Stimulated activated CD8-positive, alpha-beta memory T cell treated with anti-CD3 and anti-CD28 coated beads, Interleukin-12 subunit alpha, Interleukin-12 subunit beta, amount 100 ng/mL, for 4 hours (primary cell): ENCODE data around the gene TICAM2.
"Not testable (repeated sequence)": the region's sequence is repeated elsewhere in the genome, so short reads cannot be mapped to it uniquely, and the experiment has no call there.

Experiments used
- DNase-seq: peaks from one replicate; pipeline ENCODE4 v3.0.0-alpha.2; 2020; ENCODE audit warnings: low read depth

Gene TICAM2

GRCh38 chr5:115601701-115602590 is at the start of gene TICAM2:
Gene TICAM2 (minus strand): TSS chr5:115602479. CDS start chr5:115581256, 21,223 bp downstream.
- peak; percentile 33 for DNase-seq

DNA sequence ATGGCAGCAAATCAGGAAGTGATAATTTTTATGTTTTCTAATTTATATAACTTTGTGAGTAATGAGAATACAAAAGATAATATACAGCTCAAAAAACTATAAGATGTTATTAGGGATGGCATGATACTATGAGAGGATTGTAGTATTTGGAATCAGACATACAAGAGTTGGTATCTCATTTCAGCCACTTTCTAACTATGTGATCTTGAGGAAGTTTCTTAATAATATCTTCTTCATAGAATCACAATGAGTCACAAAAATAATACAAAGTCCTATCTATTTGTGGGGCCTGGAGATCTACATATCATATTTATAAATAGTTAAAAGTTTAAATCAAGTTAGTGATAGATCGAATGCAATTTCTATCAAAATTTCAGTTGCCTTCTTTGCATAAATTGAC is 47.3 kb upstream of the TICAM2 start:
- no peak for DNase-seq

GRCh38 chr5:115648056-115648455 is 45.8 kb upstream of the TICAM2 start:
- DNase-seq: no peak

DNA sequence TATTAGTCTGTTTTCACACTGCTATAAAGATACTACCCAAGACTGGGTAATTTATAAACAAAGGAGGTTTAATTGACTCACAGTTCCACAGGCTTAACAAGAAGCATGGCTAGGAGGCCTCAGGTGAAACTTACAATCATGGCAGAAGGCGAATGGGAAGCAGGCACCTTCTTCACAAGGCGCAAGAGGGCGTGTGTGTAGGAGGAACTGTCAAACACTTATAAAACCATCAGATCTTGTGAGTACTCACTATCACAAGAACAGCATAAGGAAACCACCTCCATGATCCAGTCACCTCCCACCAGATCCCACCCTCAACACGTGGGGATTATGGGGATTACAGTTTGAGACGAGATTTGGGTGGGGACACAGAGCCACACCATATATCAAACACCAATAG is 43.1 kb upstream of the TICAM2 start:
- not testable (repeated sequence) for DNase-seq

- no peak for DNase-seq
Measured at GRCh38 chr5:115644046-115644445, 41.8 kb upstream of the TICAM2 start.

GRCh38 chr5:115641948-115642347 is 39.7 kb upstream of the TICAM2 start:
- no peak for DNase-seq

DNA sequence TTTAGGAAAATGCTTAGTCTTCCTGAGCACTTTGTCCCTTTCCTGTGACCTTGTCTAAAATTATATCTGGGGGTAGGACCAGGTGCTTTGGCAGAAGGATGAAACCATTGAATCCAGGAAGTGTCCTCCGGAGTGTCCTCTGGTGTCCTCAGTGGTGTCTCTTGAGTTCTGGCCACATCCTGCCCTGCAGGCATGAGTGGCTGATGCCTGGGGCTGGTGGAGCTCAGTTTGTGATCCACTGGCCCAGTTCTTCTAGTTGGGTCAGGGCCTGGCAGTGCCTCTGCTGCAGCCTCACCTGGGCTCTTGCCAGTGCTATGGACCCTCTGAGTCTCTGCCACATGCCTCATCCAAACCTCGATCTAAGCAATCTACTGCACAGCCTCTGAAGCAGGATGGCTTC is 38.0 kb upstream of the TICAM2 start:
- no peak for DNase-seq

DNA sequence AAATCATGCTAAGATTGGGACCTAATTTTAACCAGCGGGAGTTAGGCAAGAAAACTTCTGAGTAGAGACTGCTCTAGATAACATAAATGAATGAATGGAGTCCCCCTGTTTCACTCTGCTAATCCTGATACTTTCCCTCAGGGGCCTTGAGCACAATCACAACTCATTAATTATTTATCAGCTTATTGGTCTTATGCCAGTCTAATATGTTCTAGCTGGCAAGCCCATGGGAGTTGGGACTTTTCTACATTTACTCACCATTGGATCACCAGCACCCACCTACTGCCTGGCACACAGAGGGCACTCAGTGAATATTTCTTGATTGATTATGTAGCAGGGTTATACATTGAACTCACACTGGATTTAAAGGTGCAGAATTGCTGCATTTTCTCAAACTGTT is 37.1 kb upstream of the TICAM2 start:
- DNase-seq: no peak

DNA sequence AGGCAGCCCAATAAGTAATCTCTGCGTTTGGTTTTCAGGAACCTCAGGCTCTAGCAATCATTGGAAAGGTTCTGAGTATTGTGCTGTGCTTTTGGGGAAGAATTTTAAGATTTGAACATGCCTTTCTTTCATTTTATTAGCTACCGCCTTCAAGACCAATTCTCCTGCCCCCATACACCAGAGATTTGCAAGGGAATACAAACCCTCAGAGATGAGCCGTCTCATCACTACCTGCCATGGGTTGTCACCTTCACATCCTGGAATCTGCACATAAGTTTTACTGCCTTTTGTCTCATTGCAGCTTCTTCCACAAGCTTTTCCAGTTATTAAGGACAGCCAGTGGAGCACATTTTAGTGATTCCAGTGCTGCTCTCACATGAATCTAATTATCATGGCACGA is 35.2 kb upstream of the TICAM2 start:
- no peak for DNase-seq

- no peak for DNase-seq
Measured at GRCh38 chr5:115636008-115636407, 33.7 kb upstream of the TICAM2 start.

GRCh38 chr5:115634343-115635132 is 32.3 kb upstream of the TICAM2 start:
- peak; percentile 53 for DNase-seq

DNA sequence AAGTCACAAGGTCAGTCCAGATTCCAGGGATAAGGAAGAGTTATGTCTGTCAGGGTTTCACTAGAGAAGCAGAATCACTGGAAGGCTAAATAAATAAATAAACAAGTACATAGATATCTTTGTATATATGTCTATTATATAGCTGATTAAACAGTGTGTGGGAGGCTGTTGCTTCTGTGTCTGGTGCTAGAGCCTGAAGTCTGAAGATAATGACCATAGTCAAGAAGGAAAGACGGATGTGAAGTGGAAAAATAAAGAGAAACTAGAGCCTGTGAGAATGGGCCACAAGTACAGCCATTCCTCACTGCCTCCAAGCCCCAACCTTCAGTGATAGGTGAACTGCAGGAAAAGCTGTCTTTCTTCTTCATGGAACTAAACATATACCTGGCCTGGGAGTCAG is 27.6 kb upstream of the TICAM2 start:
- DNase-seq: no peak

DNA sequence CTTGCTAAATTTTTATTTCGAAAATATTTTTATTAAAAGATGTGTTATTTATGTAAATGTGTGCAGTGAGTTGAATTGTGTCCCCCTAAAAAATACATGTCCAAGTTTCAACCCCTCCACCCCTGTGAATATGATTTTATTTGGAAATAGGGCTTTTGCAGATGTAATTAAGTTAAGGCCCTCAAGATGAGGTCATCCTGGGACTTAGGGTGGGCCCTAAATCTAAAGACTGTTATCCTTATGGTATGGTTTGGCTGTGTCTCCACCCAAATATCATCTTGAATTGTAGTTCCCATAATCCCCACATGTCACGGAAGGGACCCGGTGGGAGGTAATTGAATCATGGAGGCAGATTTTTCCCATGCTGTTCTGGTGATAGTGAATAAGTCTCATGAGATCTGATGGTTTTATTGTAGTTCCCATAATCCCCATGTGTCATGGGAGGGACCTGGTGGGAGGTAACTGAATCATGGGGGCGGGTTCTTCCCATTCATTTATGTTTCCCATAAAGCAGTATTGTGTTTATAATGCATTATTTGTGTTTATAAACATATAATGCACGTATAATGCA is 25.1 kb upstream of the TICAM2 start:
- no peak for DNase-seq

GRCh38 chr5:115626445-115626823 is 24.2 kb upstream of the TICAM2 start:
- DNase-seq: no peak

DNA sequence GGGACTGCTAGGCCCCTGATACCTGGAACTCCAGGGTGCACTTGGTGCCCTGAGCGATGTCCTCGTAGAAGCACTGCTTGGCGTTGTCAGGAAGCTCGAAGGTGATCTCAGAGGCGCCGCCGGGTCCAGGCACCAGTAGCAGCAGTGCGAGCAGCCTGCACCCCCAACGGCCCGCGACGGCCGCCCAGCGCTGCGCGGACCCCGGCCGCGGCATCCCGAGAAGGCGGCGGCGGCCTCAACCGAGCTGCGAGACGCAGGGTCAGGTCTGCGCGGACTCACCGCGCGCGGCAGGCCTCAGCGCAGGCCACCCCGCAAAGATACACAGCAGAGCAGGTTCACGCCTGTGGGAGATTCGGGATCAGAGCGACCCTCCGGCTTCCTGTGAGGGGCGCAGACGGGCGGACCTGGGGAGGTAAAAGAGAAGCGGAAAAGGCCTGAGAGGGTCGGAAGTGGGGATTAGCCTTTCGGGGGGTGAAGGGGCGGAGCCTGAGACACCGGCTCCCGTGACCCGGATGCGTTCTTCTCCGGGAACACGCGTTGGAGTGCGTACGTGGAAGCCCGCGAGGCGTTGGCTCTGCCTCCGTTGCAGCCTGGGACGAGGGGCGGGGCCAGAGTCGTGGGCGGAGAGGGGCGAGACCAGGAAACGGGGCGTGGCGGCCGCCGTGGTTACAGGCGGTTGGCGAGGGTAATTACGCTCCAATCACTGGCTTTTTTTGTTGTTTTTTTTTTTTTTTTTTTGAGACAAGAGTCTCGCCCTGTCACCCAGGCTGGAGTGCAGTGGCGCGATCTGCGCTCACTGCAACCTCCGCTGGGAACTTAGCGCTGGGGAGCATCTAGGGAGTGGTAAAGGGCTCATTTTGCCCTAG is 23.5 kb upstream of the TICAM2 start, which contains the start of gene TMED7:
TMED7 (minus strand) TSS at position 458 of the 866 bp plus-strand sequence; CDS start at position 214, 244 bp downstream.
- peak; percentile 100 for DNase-seq

DNA sequence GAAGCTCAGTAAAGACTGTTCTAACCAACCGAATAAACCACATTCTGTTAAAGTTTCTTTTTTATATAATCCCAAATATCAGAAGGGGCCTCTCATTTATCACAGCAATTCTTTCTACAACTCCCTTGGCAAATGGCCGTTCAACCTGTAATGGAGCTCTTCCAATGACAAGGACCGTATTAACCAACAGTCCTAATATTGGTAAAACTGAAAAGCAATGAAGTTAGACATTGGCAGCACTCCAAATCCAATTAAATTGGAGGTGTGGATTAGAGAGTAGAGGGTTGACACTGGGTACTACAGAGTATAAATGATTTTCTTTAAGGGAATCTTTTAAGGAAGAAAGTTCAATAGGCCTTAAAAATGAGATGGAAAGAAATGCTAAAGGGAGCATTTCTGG is 22.7 kb upstream of the TICAM2 start:
- no peak for DNase-seq

- no peak for DNase-seq
Measured at GRCh38 chr5:115623658-115624057, 21.4 kb upstream of the TICAM2 start.

DNA sequence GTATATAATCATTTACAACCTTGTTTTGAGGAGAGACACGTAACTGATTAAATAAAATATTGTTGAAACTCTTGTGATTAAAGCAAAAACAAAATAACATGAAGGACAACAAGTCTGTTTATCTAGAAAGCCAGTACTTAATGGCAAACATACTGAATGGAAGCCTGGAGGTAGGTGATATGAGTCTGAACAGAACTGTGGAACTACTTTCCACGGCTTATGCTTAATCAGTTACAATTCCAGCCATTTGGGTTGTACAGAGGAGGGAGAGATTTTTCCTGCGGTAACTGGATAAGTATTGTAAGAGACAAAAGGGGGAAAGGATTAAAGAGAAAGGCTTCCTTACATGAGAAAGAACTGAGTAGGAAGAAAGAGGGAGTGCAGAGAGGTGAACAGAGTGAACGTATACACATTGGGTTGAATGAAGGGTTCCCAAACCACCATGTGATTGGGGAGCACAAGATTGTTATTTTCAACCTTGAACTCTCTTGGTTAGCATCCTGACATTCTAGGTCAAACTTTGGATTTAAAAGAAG is 19.2 kb upstream of the TICAM2 start:
- no peak for DNase-seq

DNA sequence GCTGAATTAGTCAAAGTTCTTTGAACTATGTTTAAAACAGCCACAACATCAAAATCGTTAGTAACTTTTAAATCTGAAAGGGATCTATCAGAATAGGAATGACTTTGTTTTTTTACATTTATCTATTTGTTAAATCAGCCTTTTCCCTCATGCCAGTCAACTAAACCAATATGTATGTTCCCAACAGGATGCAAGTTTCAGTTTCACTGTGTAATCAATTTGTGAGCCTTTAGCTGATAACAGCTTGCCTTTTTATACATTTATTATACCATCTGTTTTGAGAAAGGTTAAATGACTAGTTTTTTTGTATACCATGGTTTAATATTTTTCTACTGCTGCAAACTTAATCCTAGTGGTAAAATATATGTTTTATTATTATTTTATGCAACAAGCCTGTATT is 14.6 kb upstream of the TICAM2 start:
- DNase-seq: no peak

- no peak for DNase-seq
Measured at GRCh38 chr5:115616472-115616871, 14.2 kb upstream of the TICAM2 start.

DNA sequence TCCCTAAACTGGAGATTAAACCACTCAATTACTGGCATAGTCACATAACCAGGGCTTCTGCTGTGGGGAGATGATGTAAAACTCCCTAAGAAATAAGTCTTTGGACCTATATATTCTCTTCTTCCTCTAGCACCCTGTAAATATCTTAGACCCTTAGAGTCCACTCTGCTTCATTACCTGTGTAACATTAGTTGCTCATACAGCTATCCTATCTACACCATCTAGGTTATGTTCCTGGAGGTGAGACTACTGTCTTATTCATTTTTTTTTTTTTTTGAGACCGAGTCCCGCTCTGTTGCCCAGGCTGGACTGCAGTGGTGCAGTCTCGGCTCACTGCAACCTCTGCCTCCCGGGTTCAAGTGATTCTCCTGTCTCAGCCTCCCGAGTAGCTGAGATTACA is 9.6 kb upstream of the TICAM2 start:
- no peak for DNase-seq

- DNase-seq: no peak
Measured at GRCh38 chr5:115607935-115608334, 5.7 kb upstream of the TICAM2 start.
